HG03439 (cell line): Measurements from ENCODE around the gene GRIA1.

ENCODE experiments used
- ATAC-seq: cut with Tn5 transposase; IDR thresholded peaks from one replicate; pipeline ENCODE4 v1.9.1; 2021; ENCODE audit warnings: mild to moderate bottlenecking, moderate library complexity; ENCODE audit not compliant: unreplicated experiment

The GRIA1 gene

GRCh38 chr5:153543959-153544470 lies 53.5 kb downstream of the GRIA1 start:
- no peak for ATAC-seq

- no peak for ATAC-seq
Observed at GRCh38 chr5:153544706-153545105, 54.2 kb downstream of the GRIA1 start.

GRCh38 chr5:153546566-153546965 lies 56.1 kb downstream of the GRIA1 start:
- ATAC-seq: no peak

GRCh38 chr5:153551537-153552079 lies 61.1 kb downstream of the GRIA1 start:
- no peak for ATAC-seq

- ATAC-seq: no peak
Observed at GRCh38 chr5:153552886-153553285, 62.4 kb downstream of the GRIA1 start.

GRCh38 chr5:153555420-153556114 lies 65.1 kb downstream of the GRIA1 start:
- no peak for ATAC-seq

GRCh38 chr5:153558957-153559356 lies 68.5 kb downstream of the GRIA1 start:
- no peak for ATAC-seq

- no peak for ATAC-seq
Observed at GRCh38 chr5:153559926-153560325, 69.5 kb downstream of the GRIA1 start.

- no peak for ATAC-seq
Observed at GRCh38 chr5:153562189-153562588, 71.7 kb downstream of the GRIA1 start.

- ATAC-seq: no peak
Observed at GRCh38 chr5:153565822-153566221, 75.4 kb downstream of the GRIA1 start.

- no peak for ATAC-seq
Observed at GRCh38 chr5:153569036-153569435, 78.6 kb downstream of the GRIA1 start.

GRCh38 chr5:153571162-153571561 lies 80.7 kb downstream of the GRIA1 start:
- no peak for ATAC-seq

- no peak for ATAC-seq
Observed at GRCh38 chr5:153572411-153573145, 82.1 kb downstream of the GRIA1 start.

- ATAC-seq: no peak
Observed at GRCh38 chr5:153573326-153574033, 83.0 kb downstream of the GRIA1 start.

- no peak for ATAC-seq
Observed at GRCh38 chr5:153584126-153584959, 93.9 kb downstream of the GRIA1 start.

GRCh38 chr5:153584960-153585359 lies 94.5 kb downstream of the GRIA1 start:
- ATAC-seq: no peak

- ATAC-seq: no peak
Observed at GRCh38 chr5:153585622-153586277, 95.3 kb downstream of the GRIA1 start.

GRCh38 chr5:153592081-153592480 lies 101.6 kb downstream of the GRIA1 start:
- ATAC-seq: no peak

- ATAC-seq: no peak
Observed at GRCh38 chr5:153594785-153595184, 104.3 kb downstream of the GRIA1 start.

GRCh38 chr5:153598099-153598498 lies 107.6 kb downstream of the GRIA1 start:
- no peak for ATAC-seq
